Vagina (tissue), 2 donors: Measurements from ENCODE around the gene SLC22A23.

Experiments
- POLR2A ChIP-seq, 2 donors: fragments of 450-650 bp; IDR thresholded peaks; one replicate each; pipeline ENCODE4 v1.6.1; 2017; ENCODE audit warnings: antibody characterized with exemption in 2 of 2, mild to moderate bottlenecking in 2 of 2, moderate library complexity in 2 of 2
- POLR2AphosphoS5 ChIP-seq, 2 donors: sonication (generic); formaldehyde crosslinking; IDR thresholded peaks; one replicate each; pipeline ENCODE4 v1.9.0; 2017; ENCODE audit warnings: antibody characterized with exemption in 2 of 2, mild to moderate bottlenecking in 2 of 2, low read depth in 1 of 2; ENCODE audit not compliant: insufficient read depth in 1 of 2
- TF ChIP-seq, protein P1 (sequence below), 3 experiments: fragments of 450-650 bp in 2 of 3; fragments of 200-600 bp in 1 of 3; sonication (generic) in 1 of 3; IDR thresholded peaks; one replicate each; pipeline ENCODE4 v1.5.1; 2017 to 2019; ENCODE audit warnings: antibody characterized with exemption in 3 of 3, mild to moderate bottlenecking in 2 of 3, moderate library complexity in 2 of 3

DNA sequence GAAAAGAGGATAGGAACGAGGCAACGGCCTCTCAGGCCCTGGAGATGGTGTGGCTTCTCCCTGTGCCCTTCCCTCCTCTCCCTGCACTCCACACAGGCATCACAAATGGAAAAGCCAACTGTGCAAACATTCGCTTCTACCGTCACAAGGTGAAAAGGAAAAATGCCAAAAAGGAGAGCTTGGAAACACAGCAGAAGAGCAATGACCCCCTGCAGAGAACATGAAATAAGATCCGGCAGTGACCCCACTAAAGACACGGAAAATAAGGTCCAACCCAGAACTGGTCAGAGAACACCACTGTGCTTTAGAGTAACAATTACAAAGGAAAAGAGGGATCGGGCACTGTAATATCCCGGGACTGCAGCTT, 63.0 kb downstream of the SLC22A23 start:
- TF ChIP-seq, protein P1, sequence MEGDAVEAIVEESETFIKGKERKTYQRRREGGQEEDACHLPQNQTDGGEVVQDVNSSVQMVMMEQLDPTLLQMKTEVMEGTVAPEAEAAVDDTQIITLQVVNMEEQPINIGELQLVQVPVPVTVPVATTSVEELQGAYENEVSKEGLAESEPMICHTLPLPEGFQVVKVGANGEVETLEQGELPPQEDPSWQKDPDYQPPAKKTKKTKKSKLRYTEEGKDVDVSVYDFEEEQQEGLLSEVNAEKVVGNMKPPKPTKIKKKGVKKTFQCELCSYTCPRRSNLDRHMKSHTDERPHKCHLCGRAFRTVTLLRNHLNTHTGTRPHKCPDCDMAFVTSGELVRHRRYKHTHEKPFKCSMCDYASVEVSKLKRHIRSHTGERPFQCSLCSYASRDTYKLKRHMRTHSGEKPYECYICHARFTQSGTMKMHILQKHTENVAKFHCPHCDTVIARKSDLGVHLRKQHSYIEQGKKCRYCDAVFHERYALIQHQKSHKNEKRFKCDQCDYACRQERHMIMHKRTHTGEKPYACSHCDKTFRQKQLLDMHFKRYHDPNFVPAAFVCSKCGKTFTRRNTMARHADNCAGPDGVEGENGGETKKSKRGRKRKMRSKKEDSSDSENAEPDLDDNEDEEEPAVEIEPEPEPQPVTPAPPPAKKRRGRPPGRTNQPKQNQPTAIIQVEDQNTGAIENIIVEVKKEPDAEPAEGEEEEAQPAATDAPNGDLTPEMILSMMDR (IDR thresholded peaks at IDR 0.05), result no peak
- TF ChIP-seq POLR2A (IDR thresholded peaks at IDR 0.05) (no peak), POLR2AphosphoS5 (IDR thresholded peaks at IDR 0.05; ENCODE audit: insufficient read depth in 1 of 2, low read depth in 1 of 2) (no peak)
